Measurements from ENCODE around the gene SHC3.

Gene SHC3

DNA sequence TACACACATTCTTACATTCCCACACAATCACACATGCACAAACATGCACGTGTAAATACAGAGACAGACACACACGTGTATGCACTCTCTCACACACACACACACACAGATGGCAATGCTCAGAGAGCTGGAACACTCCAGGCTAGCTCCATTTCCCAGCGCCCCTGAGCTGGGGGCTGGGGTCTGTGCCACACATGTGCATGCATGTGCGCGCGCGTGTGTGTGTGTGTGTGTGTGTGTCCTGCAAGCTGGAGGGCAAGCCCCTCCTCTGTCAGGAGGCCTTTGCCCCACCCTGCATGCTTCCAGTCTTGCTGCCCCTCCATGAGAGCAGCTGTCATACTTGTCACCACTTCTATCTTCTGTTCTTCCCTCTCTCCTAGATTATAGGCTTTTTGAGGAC, 204.0 kb downstream of the SHC3 start:
- no peak overlapping the region for H3K27ac ChIP-seq
- no peaks in the 10 kb centered on the region for H3K27me3 ChIP-seq
- DNase-seq: peak in 1 of 2 donors; percentile 9
- H3K4me1 ChIP-seq: no peaks in the 10 kb centered on the region
- no peaks in the 10 kb centered on the region for H3K9me3 ChIP-seq
- H3K4me3 ChIP-seq: no peak overlapping the region
- intact Hi-C loops (cut with DNase I; ENCODE audit: low total_unique reads): no loop called here
- TF ChIP-seq, protein P1, sequence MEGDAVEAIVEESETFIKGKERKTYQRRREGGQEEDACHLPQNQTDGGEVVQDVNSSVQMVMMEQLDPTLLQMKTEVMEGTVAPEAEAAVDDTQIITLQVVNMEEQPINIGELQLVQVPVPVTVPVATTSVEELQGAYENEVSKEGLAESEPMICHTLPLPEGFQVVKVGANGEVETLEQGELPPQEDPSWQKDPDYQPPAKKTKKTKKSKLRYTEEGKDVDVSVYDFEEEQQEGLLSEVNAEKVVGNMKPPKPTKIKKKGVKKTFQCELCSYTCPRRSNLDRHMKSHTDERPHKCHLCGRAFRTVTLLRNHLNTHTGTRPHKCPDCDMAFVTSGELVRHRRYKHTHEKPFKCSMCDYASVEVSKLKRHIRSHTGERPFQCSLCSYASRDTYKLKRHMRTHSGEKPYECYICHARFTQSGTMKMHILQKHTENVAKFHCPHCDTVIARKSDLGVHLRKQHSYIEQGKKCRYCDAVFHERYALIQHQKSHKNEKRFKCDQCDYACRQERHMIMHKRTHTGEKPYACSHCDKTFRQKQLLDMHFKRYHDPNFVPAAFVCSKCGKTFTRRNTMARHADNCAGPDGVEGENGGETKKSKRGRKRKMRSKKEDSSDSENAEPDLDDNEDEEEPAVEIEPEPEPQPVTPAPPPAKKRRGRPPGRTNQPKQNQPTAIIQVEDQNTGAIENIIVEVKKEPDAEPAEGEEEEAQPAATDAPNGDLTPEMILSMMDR (IDR thresholded peaks at IDR 0.05): no peak
- no peaks in the 10 kb centered on the region for H3K36me3 ChIP-seq

DNA sequence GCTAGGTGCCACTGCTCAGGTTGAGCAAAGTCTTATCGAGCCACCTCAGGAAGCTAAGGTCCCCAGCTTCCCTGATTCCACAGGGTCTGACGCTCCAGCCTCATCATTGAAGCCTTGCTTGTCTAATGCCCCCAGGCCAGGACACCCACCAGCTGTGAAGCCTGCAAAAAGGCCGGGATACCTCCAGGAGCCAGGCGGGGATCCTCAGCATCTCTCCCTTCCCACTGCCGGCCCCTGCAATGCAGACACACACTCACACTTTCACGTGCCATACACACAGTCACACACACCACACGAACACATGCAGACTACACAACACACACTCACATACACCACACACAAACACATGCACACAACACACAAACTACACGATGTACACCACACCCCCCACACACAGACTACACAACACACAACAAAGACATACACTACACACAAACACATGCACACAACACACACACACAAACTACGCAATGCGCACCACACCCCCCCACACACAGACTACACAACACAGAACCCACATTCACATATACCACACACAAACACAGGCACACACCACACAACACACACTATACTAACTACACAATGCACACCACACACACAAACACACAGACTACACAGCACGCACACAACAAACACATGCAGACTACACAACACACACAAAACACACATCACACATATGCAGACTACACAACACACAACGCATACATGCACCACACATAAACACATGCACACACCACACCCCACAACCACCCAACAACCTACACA, 205.2 kb downstream of the SHC3 start:
- H3K36me3 ChIP-seq: no peaks in the 10 kb centered on the region
- H3K9me3 ChIP-seq: no peaks in the 10 kb centered on the region
- H3K27ac ChIP-seq: no peak overlapping the region
- TF ChIP-seq, protein P1 (IDR thresholded peaks at IDR 0.05): no peak
- peak in 1 of 2 donors; percentile 10 for DNase-seq
- no peaks in the 10 kb centered on the region for H3K27me3 ChIP-seq
- H3K4me3 ChIP-seq: no peak overlapping the region
- no peaks in the 10 kb centered on the region for H3K4me1 ChIP-seq
- intact Hi-C loops (cut with DNase I; ENCODE audit: low total_unique reads): no loop called here

DNA sequence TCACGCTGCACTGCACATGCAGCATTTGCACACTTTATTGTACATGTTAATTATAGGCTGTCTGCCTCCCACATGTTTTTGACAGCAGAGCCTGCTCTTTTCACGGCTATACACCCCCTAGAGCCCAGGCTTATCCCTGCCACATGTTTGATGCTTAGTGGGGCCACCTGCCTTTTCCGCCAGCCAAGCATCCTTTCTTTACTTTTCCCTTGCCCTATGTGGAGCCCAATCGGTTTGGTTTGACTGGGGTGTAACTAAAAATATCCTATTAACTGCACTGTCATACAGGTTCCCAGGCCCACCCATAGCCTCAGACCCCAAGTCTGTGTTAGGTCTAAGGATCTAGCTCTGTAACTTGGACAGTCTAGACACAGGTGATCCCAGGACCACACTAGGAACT, 206.2 kb downstream of the SHC3 start:
- intact Hi-C loops (cut with DNase I; ENCODE audit: low total_unique reads): no loop called here
- TF ChIP-seq, protein P1 (IDR thresholded peaks at IDR 0.05): no peak
- Histone ChIP-seq H3K27me3 (no peaks in the 10 kb centered on the region), H3K4me3 (no peak overlapping the region), H3K4me1 (no peaks in the 10 kb centered on the region), H3K36me3 (no peaks in the 10 kb centered on the region), H3K9me3 (no peaks in the 10 kb centered on the region), H3K27ac (no peak overlapping the region)
- DNase-seq: no peak

DNA sequence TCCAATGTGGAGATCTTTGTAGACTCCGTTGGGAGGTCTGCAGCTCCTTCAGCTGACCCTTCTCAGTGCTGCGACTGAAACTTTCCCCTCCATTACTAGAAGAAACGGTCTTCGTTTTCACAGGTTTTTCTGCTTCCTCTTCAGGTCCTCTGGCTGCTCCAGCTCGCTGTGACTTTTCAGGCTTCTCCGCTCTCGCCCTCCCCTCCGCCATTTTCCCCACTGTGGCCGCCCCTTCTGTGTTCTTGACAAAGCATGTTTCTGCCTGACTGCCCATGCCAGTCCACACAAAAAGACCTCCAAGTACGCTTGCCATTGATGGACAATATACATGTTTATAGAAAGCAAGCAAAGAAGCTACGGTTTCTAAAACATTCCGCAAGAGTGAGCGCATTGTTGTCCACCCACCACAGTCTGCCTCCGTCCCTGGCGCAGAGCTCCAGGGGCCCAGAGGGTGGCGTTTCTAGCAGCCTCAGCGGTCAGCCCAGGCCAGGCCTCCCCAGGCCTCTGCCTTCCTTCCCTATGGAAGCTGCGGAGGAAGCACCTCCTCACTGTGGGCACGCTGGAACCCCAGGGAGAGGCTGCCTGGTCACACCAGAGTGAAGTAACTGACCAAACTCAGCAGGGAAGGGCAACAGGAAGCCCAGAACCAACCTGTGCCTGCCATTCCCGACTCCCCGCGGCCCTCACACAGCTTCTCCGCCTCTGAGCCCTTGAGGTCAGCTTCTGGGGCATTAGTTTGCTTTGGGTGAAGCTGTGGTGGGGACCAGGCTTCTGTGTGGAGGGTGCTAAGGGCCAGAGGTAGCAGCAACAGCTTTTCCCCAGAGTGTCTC, 207.3 kb downstream of the SHC3 start:
- H3K4me1 ChIP-seq: no peaks in the 10 kb centered on the region
- H3K27ac ChIP-seq: no peak overlapping the region
- H3K9me3 ChIP-seq: no peaks in the 10 kb centered on the region
- H3K27me3 ChIP-seq: no peaks in the 10 kb centered on the region
- no peak overlapping the region for H3K4me3 ChIP-seq
- intact Hi-C loops (cut with DNase I; ENCODE audit: low total_unique reads): no loop called here
- TF ChIP-seq, protein P1 (IDR thresholded peaks at IDR 0.05): no peak
- DNase-seq: peak in 1 of 2 donors; percentile 3
- H3K36me3 ChIP-seq: no peaks in the 10 kb centered on the region

DNA sequence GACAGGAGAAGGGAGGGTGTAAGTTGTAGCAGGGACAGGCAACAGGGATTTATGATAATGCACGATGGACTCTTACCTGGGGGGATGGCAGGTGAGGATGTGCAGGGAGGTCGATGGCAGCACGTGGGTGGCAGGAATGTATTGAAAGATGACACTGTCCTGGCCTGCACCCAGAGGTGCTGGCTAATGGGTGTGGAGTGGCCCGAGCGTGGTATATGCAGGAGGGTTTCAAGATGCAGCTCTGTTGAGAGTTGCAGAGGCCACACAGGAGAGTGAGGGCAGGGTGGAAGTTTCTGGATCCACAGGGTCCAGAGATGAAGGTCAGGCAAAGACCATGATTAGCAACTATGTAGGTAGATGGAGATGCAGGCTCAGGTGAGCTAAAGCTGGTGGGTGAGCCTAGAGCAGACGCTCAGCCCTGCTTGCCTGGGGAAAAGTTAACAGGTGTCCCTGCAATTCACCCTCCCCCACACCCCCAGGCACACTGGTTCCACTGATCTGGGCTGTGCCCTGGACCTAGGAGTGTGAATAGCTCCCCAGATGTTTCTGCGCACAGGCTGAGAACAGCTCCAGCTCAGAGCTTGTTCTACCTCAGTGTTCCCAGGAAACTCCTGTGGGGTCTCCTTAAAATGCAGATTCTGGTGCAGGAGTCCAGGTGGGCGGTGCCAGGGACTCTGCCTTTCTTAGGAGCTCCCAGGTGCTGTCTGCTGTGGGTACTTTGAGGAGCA, 208.8 kb downstream of the SHC3 start:
- no peaks in the 10 kb centered on the region for H3K9me3 ChIP-seq
- H3K4me1 ChIP-seq: no peaks in the 10 kb centered on the region
- intact Hi-C loops (cut with DNase I; ENCODE audit: low total_unique reads): no loop called here
- no peaks in the 10 kb centered on the region for H3K27me3 ChIP-seq
- TF ChIP-seq, protein P1 (IDR thresholded peaks at IDR 0.05): no peak
- H3K36me3 ChIP-seq: no peaks in the 10 kb centered on the region
- H3K4me3 ChIP-seq: no peak overlapping the region
- no peak for DNase-seq
- no peak overlapping the region for H3K27ac ChIP-seq

Measured in tibial artery (tissue), 4 donors.